Gastrocnemius medialis (tissue), 4 donors: ENCODE results near the gene CCDC171.

Source experiments
- CTCF ChIP-seq, 5 experiments: fragments of 450-650 bp in 3 of 5; fragments of 200-600 bp in 2 of 5; sonication (generic) in 2 of 5; IDR thresholded peaks in 4 of 5; conservative IDR thresholded peaks in 1 of 5; 1 replicate in 4 of 5; 2 replicates in 1 of 5; pipeline ENCODE4 v1.5.1; 2016 to 2019; ENCODE audit warnings: antibody characterized with exemption in 5 of 5, mild to moderate bottlenecking in 3 of 5, moderate library complexity in 3 of 5
- POLR2A ChIP-seq, 2 donors: fragments of 450-650 bp; IDR thresholded peaks; one replicate each; pipeline ENCODE4 v1.6.1; 2017; ENCODE audit warnings: antibody characterized with exemption in 2 of 2, mild to moderate bottlenecking in 2 of 2, moderate library complexity in 2 of 2

- TF ChIP-seq CTCF (IDR thresholded peaks at IDR 0.05 in 4 of 5, conservative IDR thresholded peaks at IDR 0.05 in 1 of 5) (no peak), POLR2A (IDR thresholded peaks at IDR 0.05) (no peak)
Measured at GRCh38 chr9:15927161-15927560, 374.3 kb downstream of the CCDC171 start.
